ENCODE measurements around the gene RPL12.

RPL12 gene

GRCh38 chr9:127415657-127416056 is 35.5 kb downstream of the RPL12 start:
- H3K4me3 ChIP-seq (ENCODE audit: low read length), result no peak overlapping the region
- DNase-seq (ENCODE audit: low read depth, low spot score), result no peak

GRCh38 chr9:127415141-127415540 is 36.1 kb downstream of the RPL12 start:
- H3K4me3 ChIP-seq (ENCODE audit: low read length), result no peak overlapping the region
- no peak for DNase-seq (ENCODE audit: low read depth, low spot score)

GRCh38 chr9:127411122-127411521 is 40.1 kb downstream of the RPL12 start:
- no peak overlapping the region for H3K4me3 ChIP-seq (ENCODE audit: low read length)
- DNase-seq (ENCODE audit: low read depth, low spot score), result no peak

- H3K4me3 ChIP-seq (ENCODE audit: low read length), result no peak overlapping the region
- no peak for DNase-seq (ENCODE audit: low read depth, low spot score)
Measured at GRCh38 chr9:127407492-127407843, 43.7 kb downstream of the RPL12 start.

- H3K4me3 ChIP-seq (ENCODE audit: low read length), result no peak overlapping the region
- no peak for DNase-seq (ENCODE audit: low read depth, low spot score)
Measured at GRCh38 chr9:127406799-127407491, 44.3 kb downstream of the RPL12 start.

GRCh38 chr9:127405344-127406125 is 45.7 kb downstream of the RPL12 start:
- no peak overlapping the region for H3K4me3 ChIP-seq (ENCODE audit: low read length)

GRCh38 chr9:127404631-127405030 is 46.6 kb downstream of the RPL12 start:
- no peak for DNase-seq (ENCODE audit: low read depth, low spot score)
- H3K4me3 ChIP-seq (ENCODE audit: low read length), result no peak overlapping the region

More at GRCh38 chr9:127405344-127406125, 45.7 kb downstream of the RPL12 start:
- DNase-seq (ENCODE audit: low read depth, low spot score), result no peak

- no peak overlapping the region for H3K4me3 ChIP-seq (ENCODE audit: low read length)
- no peak for DNase-seq (ENCODE audit: low read depth, low spot score)
Measured at GRCh38 chr9:127403507-127404192, 47.6 kb downstream of the RPL12 start.

- no peak for DNase-seq (ENCODE audit: low read depth, low spot score)
- H3K4me3 ChIP-seq (ENCODE audit: low read length), result no peak overlapping the region
Measured at GRCh38 chr9:127402401-127403090, 48.7 kb downstream of the RPL12 start.

GRCh38 chr9:127399736-127400269 is 51.4 kb downstream of the RPL12 start:
- H3K4me3 ChIP-seq (ENCODE audit: low read length), result no peak overlapping the region
- no peak for DNase-seq (ENCODE audit: low read depth, low spot score)

- DNase-seq (ENCODE audit: low read depth, low spot score), result no peak
- no peak overlapping the region for H3K4me3 ChIP-seq (ENCODE audit: low read length)
Measured at GRCh38 chr9:127398715-127399400, 52.3 kb downstream of the RPL12 start.

GRCh38 chr9:127398275-127398647 is 52.9 kb downstream of the RPL12 start:
- no peak for DNase-seq (ENCODE audit: low read depth, low spot score)
- no peak overlapping the region; the same call in 1 of the 2 replicates for H3K4me3 ChIP-seq (ENCODE audit: low read length)

All from Jurkat, Clone E6-1 (cell line).